NB4 (cell line): Measurements from ENCODE around the gene IL1A.

ENCODE experiments used
- DNase-seq: peaks from one replicate; pipeline ENCODE4 v3.0.0; 2010; ENCODE audit warnings: low read depth
- H3K4me3 ChIP-seq: one replicate; pipeline ENCODE4 v1.5.1; 2011; ENCODE audit warnings: mild to moderate bottlenecking, low read depth, low read length, moderate library complexity
- MAX ChIP-seq: IDR thresholded peaks from 2 replicates; pipeline ENCODE4 v1.6.1; 2011; ENCODE audit warnings: low read depth, low read length
- MYC ChIP-seq: IDR thresholded peaks from 2 replicates; pipeline ENCODE4 v1.6.1; 2011; ENCODE audit warnings: low read depth, low read length
- POLR2A ChIP-seq: IDR thresholded peaks from 2 replicates; pipeline ENCODE4 v1.6.1; 2011; ENCODE audit warnings: mild to moderate bottlenecking; ENCODE audit not compliant: insufficient read length; ENCODE audit errors: extremely low read depth
- TF ChIP-seq, protein P1 (sequence below): IDR thresholded peaks from one replicate; pipeline ENCODE4 v1.5.1; 2012; ENCODE audit warnings: low read depth, low read length

Gene IL1A

GRCh38 chr2:112813280-112813966 is 29.1 kb upstream of the IL1A start:
- no peak for TF ChIP-seq POLR2A
- TF ChIP-seq MAX, result no peak
- TF ChIP-seq, protein P1, sequence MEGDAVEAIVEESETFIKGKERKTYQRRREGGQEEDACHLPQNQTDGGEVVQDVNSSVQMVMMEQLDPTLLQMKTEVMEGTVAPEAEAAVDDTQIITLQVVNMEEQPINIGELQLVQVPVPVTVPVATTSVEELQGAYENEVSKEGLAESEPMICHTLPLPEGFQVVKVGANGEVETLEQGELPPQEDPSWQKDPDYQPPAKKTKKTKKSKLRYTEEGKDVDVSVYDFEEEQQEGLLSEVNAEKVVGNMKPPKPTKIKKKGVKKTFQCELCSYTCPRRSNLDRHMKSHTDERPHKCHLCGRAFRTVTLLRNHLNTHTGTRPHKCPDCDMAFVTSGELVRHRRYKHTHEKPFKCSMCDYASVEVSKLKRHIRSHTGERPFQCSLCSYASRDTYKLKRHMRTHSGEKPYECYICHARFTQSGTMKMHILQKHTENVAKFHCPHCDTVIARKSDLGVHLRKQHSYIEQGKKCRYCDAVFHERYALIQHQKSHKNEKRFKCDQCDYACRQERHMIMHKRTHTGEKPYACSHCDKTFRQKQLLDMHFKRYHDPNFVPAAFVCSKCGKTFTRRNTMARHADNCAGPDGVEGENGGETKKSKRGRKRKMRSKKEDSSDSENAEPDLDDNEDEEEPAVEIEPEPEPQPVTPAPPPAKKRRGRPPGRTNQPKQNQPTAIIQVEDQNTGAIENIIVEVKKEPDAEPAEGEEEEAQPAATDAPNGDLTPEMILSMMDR, result no peak
- TF ChIP-seq MYC, result no peak
- no peak for DNase-seq

GRCh38 chr2:112812318-112813267 is 28.3 kb upstream of the IL1A start:
- DNase-seq, result no peak
- H3K4me3 ChIP-seq, result no peak overlapping the region
- TF ChIP-seq POLR2A, result no peak
- TF ChIP-seq, protein P1, result no peak
- TF ChIP-seq MYC, result no peak
- TF ChIP-seq MAX, result no peak

More at GRCh38 chr2:112813280-112813966, 29.1 kb upstream of the IL1A start:
- no peak overlapping the region for H3K4me3 ChIP-seq

GRCh38 chr2:112811841-112812306 is 27.6 kb upstream of the IL1A start:
- no peak for DNase-seq
- no peak for TF ChIP-seq MYC
- TF ChIP-seq, protein P1, result no peak
- no peak for TF ChIP-seq POLR2A
- TF ChIP-seq MAX, result no peak
- no peak overlapping the region for H3K4me3 ChIP-seq

- TF ChIP-seq MAX (no peak), POLR2A (no peak), MYC (no peak)
- TF ChIP-seq, protein P1, result no peak
- no peak for DNase-seq
Measured at GRCh38 chr2:112811276-112811831, 27.1 kb upstream of the IL1A start.

GRCh38 chr2:112809112-112809511 is 24.8 kb upstream of the IL1A start:
- H3K4me3 ChIP-seq, result no peak overlapping the region
- DNase-seq, result no peak
- TF ChIP-seq MYC (no peak), MAX (no peak), POLR2A (no peak)
- TF ChIP-seq, protein P1, result no peak

More at GRCh38 chr2:112811276-112811831, 27.1 kb upstream of the IL1A start:
- no peak overlapping the region for H3K4me3 ChIP-seq
